Thyroid gland (tissue), 4 donors: Measurements from ENCODE around the gene PARD3.
A peak's percentile ranks its signal among the peaks of the same experiment; 100 is the strongest.

Experiments used
- POLR2A ChIP-seq, 2 donors: fragments of 450-650 bp; IDR thresholded peaks; one replicate each; pipeline ENCODE4 v1.6.1; 2017; ENCODE audit warnings: antibody characterized with exemption in 2 of 2, mild to moderate bottlenecking in 2 of 2, moderate library complexity in 1 of 2
- TF ChIP-seq, protein P1 (sequence below), 6 experiments: fragments of 200-600 bp in 3 of 6; fragments of 450-650 bp in 3 of 6; sonication (generic) in 3 of 6; IDR thresholded peaks; one replicate each; pipeline ENCODE4 v1.5.1; 2016 to 2019; ENCODE audit warnings: antibody characterized with exemption in 6 of 6, mild to moderate bottlenecking in 2 of 6, inconsistent platforms in 1 of 6, moderate library complexity in 1 of 6

GRCh38 chr10:34826221-34826620, 11.1 kb upstream of the PARD3 start:
- TF ChIP-seq, protein P1, sequence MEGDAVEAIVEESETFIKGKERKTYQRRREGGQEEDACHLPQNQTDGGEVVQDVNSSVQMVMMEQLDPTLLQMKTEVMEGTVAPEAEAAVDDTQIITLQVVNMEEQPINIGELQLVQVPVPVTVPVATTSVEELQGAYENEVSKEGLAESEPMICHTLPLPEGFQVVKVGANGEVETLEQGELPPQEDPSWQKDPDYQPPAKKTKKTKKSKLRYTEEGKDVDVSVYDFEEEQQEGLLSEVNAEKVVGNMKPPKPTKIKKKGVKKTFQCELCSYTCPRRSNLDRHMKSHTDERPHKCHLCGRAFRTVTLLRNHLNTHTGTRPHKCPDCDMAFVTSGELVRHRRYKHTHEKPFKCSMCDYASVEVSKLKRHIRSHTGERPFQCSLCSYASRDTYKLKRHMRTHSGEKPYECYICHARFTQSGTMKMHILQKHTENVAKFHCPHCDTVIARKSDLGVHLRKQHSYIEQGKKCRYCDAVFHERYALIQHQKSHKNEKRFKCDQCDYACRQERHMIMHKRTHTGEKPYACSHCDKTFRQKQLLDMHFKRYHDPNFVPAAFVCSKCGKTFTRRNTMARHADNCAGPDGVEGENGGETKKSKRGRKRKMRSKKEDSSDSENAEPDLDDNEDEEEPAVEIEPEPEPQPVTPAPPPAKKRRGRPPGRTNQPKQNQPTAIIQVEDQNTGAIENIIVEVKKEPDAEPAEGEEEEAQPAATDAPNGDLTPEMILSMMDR (IDR thresholded peaks at IDR 0.05), result peak in 1 of 6 experiments; percentile 7
- TF ChIP-seq POLR2A (IDR thresholded peaks at IDR 0.05), result no peak
